ENCODE data around the gene INAFM2. TPM values are rescaled to one million over a fixed set of nuclear protein-coding genes. Genes with fewer than 3 reads are reported as not detected.

INAFM2 gene
- total RNA-seq, 1 donor from 2014 or later: 33.8 TPM

DNA sequence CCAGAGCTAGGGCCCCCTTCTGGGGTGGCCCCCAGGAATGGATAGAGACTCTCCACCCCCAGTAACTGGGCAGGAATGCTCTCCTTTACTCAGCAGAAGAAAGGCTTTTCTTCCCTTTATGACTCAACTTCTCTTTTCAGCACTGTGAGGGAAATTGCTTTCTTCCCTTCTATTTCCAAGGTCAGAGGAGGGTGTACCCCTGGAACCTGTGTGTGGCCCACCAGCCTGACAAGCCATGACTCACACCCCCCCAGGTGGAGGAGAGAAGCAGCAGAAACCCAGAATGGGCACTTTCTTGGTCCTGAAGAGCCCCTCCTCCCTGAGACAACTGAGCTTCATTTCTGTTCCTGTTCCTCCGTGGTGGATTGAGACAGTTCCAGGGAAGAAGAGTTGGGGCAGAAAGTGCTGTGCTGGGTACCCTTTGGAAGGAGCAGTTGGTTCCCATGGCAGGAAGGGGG, 37.9 kb upstream of the INAFM2 start:
- H3K27ac ChIP-seq: no peak overlapping the region
- no peaks in the 10 kb centered on the region for H3K9me3 ChIP-seq
- H3K36me3 ChIP-seq: peaks cover 10% of the 10 kb centered on the region
- TF ChIP-seq, protein P1, sequence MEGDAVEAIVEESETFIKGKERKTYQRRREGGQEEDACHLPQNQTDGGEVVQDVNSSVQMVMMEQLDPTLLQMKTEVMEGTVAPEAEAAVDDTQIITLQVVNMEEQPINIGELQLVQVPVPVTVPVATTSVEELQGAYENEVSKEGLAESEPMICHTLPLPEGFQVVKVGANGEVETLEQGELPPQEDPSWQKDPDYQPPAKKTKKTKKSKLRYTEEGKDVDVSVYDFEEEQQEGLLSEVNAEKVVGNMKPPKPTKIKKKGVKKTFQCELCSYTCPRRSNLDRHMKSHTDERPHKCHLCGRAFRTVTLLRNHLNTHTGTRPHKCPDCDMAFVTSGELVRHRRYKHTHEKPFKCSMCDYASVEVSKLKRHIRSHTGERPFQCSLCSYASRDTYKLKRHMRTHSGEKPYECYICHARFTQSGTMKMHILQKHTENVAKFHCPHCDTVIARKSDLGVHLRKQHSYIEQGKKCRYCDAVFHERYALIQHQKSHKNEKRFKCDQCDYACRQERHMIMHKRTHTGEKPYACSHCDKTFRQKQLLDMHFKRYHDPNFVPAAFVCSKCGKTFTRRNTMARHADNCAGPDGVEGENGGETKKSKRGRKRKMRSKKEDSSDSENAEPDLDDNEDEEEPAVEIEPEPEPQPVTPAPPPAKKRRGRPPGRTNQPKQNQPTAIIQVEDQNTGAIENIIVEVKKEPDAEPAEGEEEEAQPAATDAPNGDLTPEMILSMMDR (IDR thresholded peaks at IDR 0.05): no peak
- H3K27me3 ChIP-seq (ENCODE audit: low read depth): peaks cover 38% of the 10 kb centered on the region
- intact Hi-C loops (cut with DNase I): no loop called here
- DNase-seq (no peak), ATAC-seq (no peak)
- peaks cover 31% of the 10 kb centered on the region for H3K4me1 ChIP-seq
- H3K4me3 ChIP-seq: no peak overlapping the region

DNA sequence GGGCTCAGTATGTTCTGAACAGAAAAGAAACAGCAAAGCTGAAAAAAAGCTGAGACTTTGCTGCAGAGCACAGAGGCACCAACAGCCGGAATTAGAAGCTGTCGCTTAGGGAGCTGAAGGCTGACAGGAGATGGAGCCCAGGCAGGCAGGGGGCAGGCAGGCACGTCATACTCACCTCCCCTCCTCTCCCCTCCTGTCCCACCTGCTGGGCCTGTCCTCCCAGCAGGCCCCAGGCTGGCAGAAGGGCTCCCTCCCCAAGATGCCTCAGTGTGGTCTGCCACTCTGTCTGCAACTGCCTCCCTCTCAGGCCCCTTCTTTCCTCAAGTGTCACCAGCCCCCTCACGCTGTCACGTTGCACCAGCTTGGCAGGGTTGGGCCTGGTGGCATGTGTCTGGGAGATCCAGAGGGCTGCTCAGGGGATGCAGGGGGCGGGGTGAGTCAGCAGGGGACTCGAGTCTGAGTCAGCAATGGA, 37.4 kb upstream of the INAFM2 start:
- H3K9me3 ChIP-seq: no peaks in the 10 kb centered on the region
- H3K36me3 ChIP-seq: peaks cover 10% of the 10 kb centered on the region
- TF ChIP-seq, protein P1 (IDR thresholded peaks at IDR 0.05): no peak
- no peak overlapping the region for H3K4me3 ChIP-seq
- H3K4me1 ChIP-seq: peaks cover 36% of the 10 kb centered on the region
- ATAC-seq (no peak), DNase-seq (no peak)
- no peak overlapping the region for H3K27ac ChIP-seq
- intact Hi-C loops (cut with DNase I): no loop called here
- H3K27me3 ChIP-seq (ENCODE audit: low read depth): peaks cover 32% of the 10 kb centered on the region

DNA sequence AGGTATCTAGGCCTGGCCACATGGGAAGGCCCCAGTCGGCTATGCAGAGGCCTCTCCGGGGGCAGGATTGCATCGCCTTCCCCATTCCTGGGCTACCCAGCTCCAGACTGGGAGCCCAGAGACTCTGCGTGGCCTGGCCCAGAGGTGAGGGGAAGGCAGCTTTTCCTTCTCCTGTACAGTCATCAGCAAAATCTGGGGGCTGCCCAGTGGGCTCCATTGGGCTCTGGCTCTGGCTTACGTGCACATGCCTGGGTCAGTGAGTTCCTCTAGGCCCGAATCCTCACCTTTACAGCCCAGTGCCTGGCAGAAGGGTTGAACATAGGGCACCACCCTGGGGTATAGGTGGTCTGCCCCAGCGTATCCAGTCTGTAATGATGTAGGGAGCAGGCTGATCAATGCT, 36.7 kb upstream of the INAFM2 start:
- intact Hi-C loops (cut with DNase I): no loop called here
- no peak overlapping the region for H3K27ac ChIP-seq
- peaks cover 26% of the 10 kb centered on the region for H3K27me3 ChIP-seq (ENCODE audit: low read depth)
- no peaks in the 10 kb centered on the region for H3K9me3 ChIP-seq
- H3K4me3 ChIP-seq: no peak overlapping the region
- peaks cover 39% of the 10 kb centered on the region for H3K4me1 ChIP-seq
- peaks cover 16% of the 10 kb centered on the region for H3K36me3 ChIP-seq
- no peak for DNase-seq
- ATAC-seq: no peak
- TF ChIP-seq, protein P1 (IDR thresholded peaks at IDR 0.05): no peak

GRCh38 chr15:40287505-40287904, 36.0 kb upstream of the INAFM2 start:
- Histone ChIP-seq H3K4me3 (no peak overlapping the region), H3K27me3 (ENCODE audit: low read depth) (peaks cover 26% of the 10 kb centered on the region), H3K27ac (no peak overlapping the region), H3K36me3 (peaks cover 23% of the 10 kb centered on the region), H3K9me3 (no peaks in the 10 kb centered on the region), H3K4me1 (peaks cover 34% of the 10 kb centered on the region)
- no peak for DNase-seq
- TF ChIP-seq, protein P1 (IDR thresholded peaks at IDR 0.05): no peak
- ATAC-seq: no peak
- intact Hi-C loops (cut with DNase I): no loop called here

GRCh38 chr15:40287968-40288367, 35.5 kb upstream of the INAFM2 start:
- ATAC-seq: no peak
- H3K27ac ChIP-seq: no peak overlapping the region
- no peak for DNase-seq
- peaks cover 22% of the 10 kb centered on the region for H3K27me3 ChIP-seq (ENCODE audit: low read depth)
- H3K4me3 ChIP-seq: no peak overlapping the region
- H3K36me3 ChIP-seq: peaks cover 26% of the 10 kb centered on the region
- intact Hi-C loops (cut with DNase I): no loop called here
- peaks cover 30% of the 10 kb centered on the region for H3K4me1 ChIP-seq
- TF ChIP-seq, protein P1 (IDR thresholded peaks at IDR 0.05): no peak
- H3K9me3 ChIP-seq: no peaks in the 10 kb centered on the region
